MCF 10A (cell line): ENCODE measurements around the gene MLANA. TPM values are rescaled to one million over a fixed set of nuclear protein-coding genes. Genes with fewer than 3 reads are reported as not detected.

Experiments used
- BruUV-seq: library from RNA; stranded (reverse); fragments of 400-500 nt; replicated peaks from 2 replicates; lab custom pipeline; 2021; lab: Mats Ljungman, UMichigan
- CTCF ChIA-PET: fragments of 300-600 bp; sonication (Branson Sonifier 250); formaldehyde crosslinking; extraction: SDS; loops from one replicate; lab custom pipeline; 2021; ENCODE audit warnings: antibody characterized with exemption, inconsistent platforms; lab: Yijun Ruan, JAX
- POLR2A ChIA-PET: fragments of 300-600, 350-650 bp; sonication (Branson Sonifier 250); formaldehyde crosslinking; extraction: SDS; loops from one replicate; lab custom pipeline; 2020; ENCODE audit warnings: antibody characterized with exemption, inconsistent platforms; lab: Yijun Ruan, JAX
- DNase-seq: peaks from one replicate; pipeline ENCODE4 v3.0.0-alpha.2; 2018; ENCODE audit not compliant: unreplicated experiment
- H3K27ac Mint-ChIP-seq: one replicate; pipeline ENCODE4 v1.8.0; 2022; ENCODE audit warnings: mild to moderate bottlenecking, low read depth, mixed read lengths; ENCODE audit not compliant: unreplicated experiment
- H3K27me3 Mint-ChIP-seq: one replicate; pipeline ENCODE4 v1.8.0; 2022; ENCODE audit warnings: mixed read lengths; ENCODE audit not compliant: insufficient read depth, unreplicated experiment
- H3K36me3 Mint-ChIP-seq: one replicate; pipeline ENCODE4 v1.8.0; 2022; ENCODE audit warnings: mild to moderate bottlenecking, moderate library complexity, mixed read lengths; ENCODE audit not compliant: insufficient read depth, unreplicated experiment
- H3K4me1 Mint-ChIP-seq: one replicate; pipeline ENCODE4 v1.8.0; 2022; ENCODE audit warnings: mixed read lengths; ENCODE audit not compliant: insufficient read depth, unreplicated experiment
- H3K4me3 Mint-ChIP-seq: one replicate; pipeline ENCODE4 v1.8.0; 2022; ENCODE audit warnings: mild to moderate bottlenecking, moderate library complexity, mixed read lengths; ENCODE audit not compliant: unreplicated experiment
- H3K9me3 Mint-ChIP-seq: one replicate; pipeline ENCODE4 v1.8.0; 2022; ENCODE audit warnings: mixed read lengths; ENCODE audit not compliant: unreplicated experiment
- CTCF ChIP-seq: fragments of 200-600 bp; IDR thresholded peaks from one replicate; pipeline ENCODE4 v1.8.0; 2022; ENCODE audit warnings: antibody characterized with exemption, mild to moderate bottlenecking; ENCODE audit not compliant: unreplicated experiment
- intact Hi-C: fragments of 100-400 bp; cut with micrococcal nuclease; formaldehyde crosslinking; loops from 2 replicates; pipeline ENCODE4 v1.14.1; 2022
- total RNA-seq: library from RNA; stranded (reverse); gene quantifications from 2 replicates; pipeline ENCODE4 v1.2.3, GENCODE V29; 2022

The MLANA gene
- total RNA-seq, 1 experiment from 2014 or later, result not detected

- intact Hi-C loops, result no loop called here
- peaks cover 41% of the 10 kb centered on the region for H3K4me1 Mint-ChIP-seq
- no peak overlapping the region for H3K4me3 Mint-ChIP-seq
- CTCF ChIA-PET, result interaction anchor here (0.7 to 1.2 kb wide), 2 partner anchors 15 to 34 kb away, joined by 3 read pairs; no protein-coding TSS in a partner anchor
- H3K27me3 Mint-ChIP-seq, result no peaks in the 10 kb centered on the region
- TF ChIP-seq CTCF, result no peak
- no peaks in the 10 kb centered on the region for H3K36me3 Mint-ChIP-seq
- DNase-seq, result no peak
- H3K27ac Mint-ChIP-seq, result no peak overlapping the region
- H3K9me3 Mint-ChIP-seq, result no peaks in the 10 kb centered on the region
- no TSS peak for BruUV-seq
- POLR2A ChIA-PET, result interaction anchor here (0.5 to 0.6 kb wide), 2 partner anchors 171 to 217 kb away, joined by 3 read pairs; no protein-coding TSS in a partner anchor
Measured at GRCh38 chr9:5848372-5848882, 42.3 kb upstream of the MLANA start.

GRCh38 chr9:5850724-5851122, 40.0 kb upstream of the MLANA start:
- intact Hi-C loops, result no loop called here
- ChIA-PET POLR2A (interaction anchor here (1.3 to 2.8 kb wide), 4 partner anchors 10 to 29 kb away, joined by 5 to 24 read pairs (median 16); partner anchors contain the start of gene ERMP1), CTCF (interaction anchor here (0.5 to 3.3 kb wide), 5 partner anchors 16 to 717 kb away, joined by 3 to 15 read pairs (median 3); partner anchors contain the start of gene ERMP1)
- no peaks in the 10 kb centered on the region for H3K9me3 Mint-ChIP-seq
- H3K27me3 Mint-ChIP-seq, result no peaks in the 10 kb centered on the region
- DNase-seq, result no peak
- H3K36me3 Mint-ChIP-seq, result no peaks in the 10 kb centered on the region
- H3K4me1 Mint-ChIP-seq, result peaks cover 18% of the 10 kb centered on the region
- H3K4me3 Mint-ChIP-seq, result no peak overlapping the region
- no peak overlapping the region for H3K27ac Mint-ChIP-seq
- no TSS peak for BruUV-seq
- no peak for TF ChIP-seq CTCF

- no peaks in the 10 kb centered on the region for H3K36me3 Mint-ChIP-seq
- POLR2A ChIA-PET, result interaction anchor here (0.7 to 2.8 kb wide), 9 partner anchors 8 to 164 kb away, joined by 3 to 24 read pairs (median 5); partner anchors contain the start of genes ERMP1 and RANBP6
- H3K4me3 Mint-ChIP-seq, result no peak overlapping the region
Measured at GRCh38 chr9:5851445-5851844, 39.2 kb upstream of the MLANA start.

More at GRCh38 chr9:5851445-5851844, 39.2 kb upstream of the MLANA start:
- Mint-ChIP-seq H3K9me3 (no peaks in the 10 kb centered on the region), H3K27me3 (no peaks in the 10 kb centered on the region), H3K4me1 (peaks cover 15% of the 10 kb centered on the region), H3K27ac (peak overlapping the region; percentile 88)
- no peak for TF ChIP-seq CTCF
- DNase-seq, result peak; percentile 93
- CTCF ChIA-PET, result interaction anchor here (0.5 to 3.3 kb wide), 10 partner anchors 16 to 716 kb away, joined by 3 to 15 read pairs (median 3); partner anchors contain the start of gene ERMP1
- intact Hi-C loops, result no loop called here
- BruUV-seq, result no TSS peak
